ENCODE results near the gene LLGL2.

LLGL2 gene

DNA sequence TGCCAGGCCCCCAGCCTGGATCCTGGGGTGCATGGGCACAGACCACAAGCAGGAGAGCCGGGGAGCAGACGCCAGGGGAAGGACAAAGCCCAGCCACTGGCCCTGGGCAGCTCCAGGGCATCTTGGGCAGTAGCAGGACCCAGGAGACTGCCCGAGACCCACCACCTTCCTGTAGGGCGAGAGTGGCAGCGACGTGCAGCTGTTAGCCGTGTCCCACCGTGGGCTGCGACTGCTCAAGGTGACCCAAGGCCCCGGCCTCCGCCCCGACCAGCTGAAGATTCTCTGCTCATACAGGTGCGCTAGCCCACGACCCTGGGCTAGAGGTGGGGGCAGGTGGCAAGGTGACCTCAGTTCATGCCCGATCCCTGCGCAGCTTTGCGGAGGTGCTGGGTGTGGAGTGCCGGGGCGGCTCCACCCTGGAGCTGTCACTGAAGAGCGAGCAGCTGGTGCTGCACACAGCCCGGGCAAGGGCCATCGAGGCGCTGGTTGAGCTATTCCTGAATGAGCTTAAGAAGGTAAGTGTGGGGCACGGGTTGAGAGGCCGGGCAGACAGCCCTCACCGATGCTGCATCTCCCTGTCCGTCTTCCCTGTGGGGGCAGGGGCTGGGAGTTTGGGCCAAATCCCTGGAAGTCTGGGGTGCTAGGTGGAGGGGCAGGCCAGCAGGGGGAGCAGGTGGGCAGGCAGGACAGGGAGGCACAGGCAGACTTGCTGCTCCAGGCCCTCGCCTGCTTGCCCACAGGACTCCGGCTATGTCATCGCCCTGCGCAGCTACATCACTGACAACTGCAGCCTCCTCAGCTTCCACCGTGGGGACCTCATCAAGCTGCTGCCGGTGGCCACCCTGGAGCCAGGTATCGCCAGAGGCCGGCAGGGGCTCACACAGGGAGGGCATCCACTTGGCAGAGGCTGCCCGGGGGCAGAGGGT is 94.3 kb downstream of the LLGL2 start:
- DNase-seq: no peak

DNA sequence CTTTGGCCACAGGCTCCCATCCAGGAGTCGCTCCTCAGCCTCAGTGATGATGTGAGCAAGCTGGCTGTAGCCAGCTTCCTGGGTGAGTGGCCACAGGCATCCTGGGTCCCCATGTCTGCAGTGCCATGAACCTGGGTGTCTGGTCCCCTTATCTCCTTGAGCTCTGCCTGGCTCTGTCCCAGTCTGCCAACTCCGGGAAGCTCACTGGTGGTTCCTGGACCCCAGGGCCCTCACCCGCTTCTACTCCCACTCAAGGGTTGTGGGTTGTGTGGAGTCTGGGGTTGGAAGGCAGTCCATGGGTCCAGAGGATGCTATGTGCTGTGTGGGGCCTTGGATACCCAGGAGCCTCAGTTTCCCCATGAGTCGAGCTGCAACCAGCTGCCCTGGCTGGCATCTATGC is 96.0 kb downstream of the LLGL2 start:
- no peak for DNase-seq

DNA sequence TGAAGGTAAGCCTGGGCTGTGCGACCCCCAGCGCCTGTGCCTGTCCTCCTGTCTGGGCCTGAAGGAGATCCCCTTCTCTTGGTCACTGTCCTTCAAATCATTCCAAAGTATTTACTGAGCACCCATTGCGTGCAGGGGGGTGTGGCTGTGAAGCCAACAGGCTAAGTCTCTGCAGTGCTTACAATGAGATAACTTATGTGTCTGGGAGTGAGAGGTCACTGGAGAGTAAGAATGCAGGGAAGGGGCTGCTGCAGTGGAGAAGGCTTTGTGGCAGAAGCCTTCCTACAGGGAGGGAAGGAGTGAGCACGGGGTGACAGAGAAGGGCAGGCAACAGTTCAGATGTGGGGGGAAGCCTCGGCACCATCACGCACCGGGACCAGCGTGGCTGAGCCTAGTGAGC is 96.6 kb downstream of the LLGL2 start:
- DNase-seq: no peak

DNA sequence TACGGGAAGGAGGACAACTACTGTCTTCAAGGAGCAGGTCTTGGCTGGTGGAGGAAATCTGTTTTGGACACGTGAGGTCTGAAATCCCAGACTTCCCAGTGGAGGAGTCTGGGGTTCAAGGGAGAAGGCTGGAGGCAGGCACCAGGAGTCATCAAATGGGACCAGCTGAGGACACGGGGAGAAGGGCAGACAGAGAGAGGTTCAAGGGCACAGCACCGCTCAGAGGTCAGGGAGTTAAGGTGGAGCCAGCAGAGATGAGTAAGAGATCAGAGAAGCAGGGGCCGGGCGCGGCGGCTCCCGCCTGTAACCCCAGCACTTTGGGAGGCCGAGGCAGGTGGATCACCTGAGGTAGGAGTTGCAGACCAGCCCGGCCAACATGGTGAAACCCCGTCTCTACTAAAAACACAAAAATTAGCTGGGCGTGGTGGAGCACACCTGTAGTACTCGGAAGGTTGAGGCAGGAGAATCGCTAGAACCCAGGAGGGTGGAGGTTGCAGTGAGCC is 97.3 kb downstream of the LLGL2 start:
- no peak for DNase-seq

DNA sequence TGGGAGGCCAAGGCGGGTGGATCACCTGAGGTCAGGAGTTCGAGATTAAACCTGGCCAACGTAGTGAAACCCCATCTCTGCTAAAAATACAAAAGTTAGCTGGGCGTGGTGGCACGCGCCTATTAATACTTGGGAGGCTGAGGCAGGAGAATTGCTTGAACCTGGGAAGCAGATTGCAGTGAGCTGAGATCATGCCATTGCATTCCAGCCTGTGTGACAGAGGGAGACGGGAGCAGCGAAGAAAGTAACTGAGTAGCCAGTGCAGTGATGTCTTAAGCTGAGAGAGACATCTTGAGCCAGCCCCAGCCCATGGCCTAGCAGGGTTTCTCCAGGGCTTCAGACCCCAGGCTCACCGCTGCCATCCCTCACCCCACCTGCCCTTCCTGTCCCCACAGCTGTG is 97.9 kb downstream of the LLGL2 start:
- no peak for DNase-seq

DNA sequence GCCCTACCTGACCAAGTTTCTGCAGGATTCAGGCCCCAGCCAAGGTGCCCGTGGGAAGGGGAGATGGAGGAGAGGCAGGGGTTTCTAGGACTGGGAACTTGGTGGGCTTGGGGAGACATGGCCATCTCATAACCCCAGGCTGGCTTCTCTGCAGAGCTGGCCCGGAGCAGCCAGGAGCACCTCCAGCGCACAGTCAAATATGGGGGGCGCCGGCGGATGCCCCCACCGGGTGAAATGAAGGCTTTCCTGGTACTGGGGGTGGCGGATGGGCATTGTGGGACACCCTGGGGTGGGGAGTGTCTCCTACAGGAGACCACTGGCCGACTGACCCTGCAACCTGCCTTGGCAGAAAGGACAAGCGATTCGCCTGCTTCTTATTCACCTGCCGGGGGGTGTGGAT is 98.5 kb downstream of the LLGL2 start:
- no peak for DNase-seq
